PC-9 (cell line): ENCODE results near the gene VRTN.

Source experiments
- CTCF ChIP-seq: fragments of 200-600 bp; sonication (generic); conservative IDR thresholded peaks from 2 replicates; pipeline ENCODE4 v1.6.1; 2017; ENCODE audit warnings: mixed run types, antibody characterized with exemption, mild to moderate bottlenecking, moderate library complexity
- EZH2 ChIP-seq: fragments of 200-600 bp; sonication (generic); IDR thresholded peaks from 2 replicates; pipeline ENCODE4 v1.8.0; 2017; ENCODE audit warnings: antibody characterized with exemption, low read depth

- TF ChIP-seq CTCF (no peak), EZH2 (no peak)
Measured at GRCh38 chr14:74408870-74409269, 60.6 kb downstream of the VRTN start.
